C4-2B (cell line): Measurements from ENCODE around the gene TSC22D1.

Source experiments
- H3K27ac ChIP-seq: fragments of 450-650 bp; 2 replicates; pipeline ENCODE4 v1.5.1; 2017
- CTCF ChIP-seq: fragments of 450-650 bp; conservative IDR thresholded peaks from 2 replicates; pipeline ENCODE4 v1.5.1; 2017; ENCODE audit warnings: mild to moderate bottlenecking
- ZFX ChIP-seq: fragments of 450-650 bp; IDR thresholded peaks from 2 replicates; pipeline ENCODE4 v1.6.1; 2017

The TSC22D1 gene

GRCh38 chr13:44451651-44452050 lies 124.5 kb downstream of the TSC22D1 start:
- TF ChIP-seq ZFX (no peak), CTCF (no peak)
- no peak overlapping the region for H3K27ac ChIP-seq

GRCh38 chr13:44451126-44451525 lies 125.0 kb downstream of the TSC22D1 start:
- H3K27ac ChIP-seq, result no peak overlapping the region
- TF ChIP-seq CTCF (no peak), ZFX (no peak)

- TF ChIP-seq ZFX (no peak), CTCF (no peak)
- no peak overlapping the region for H3K27ac ChIP-seq
Measured at GRCh38 chr13:44449999-44450821, 125.9 kb downstream of the TSC22D1 start.

- TF ChIP-seq ZFX, result no peak
- no peak for TF ChIP-seq CTCF
- no peak overlapping the region for H3K27ac ChIP-seq
Measured at GRCh38 chr13:44448875-44449274, 127.3 kb downstream of the TSC22D1 start.

- no peak for TF ChIP-seq CTCF
- no peak for TF ChIP-seq ZFX
- no peak overlapping the region for H3K27ac ChIP-seq
Measured at GRCh38 chr13:44448373-44448772, 127.8 kb downstream of the TSC22D1 start.

GRCh38 chr13:44447783-44448321 lies 128.3 kb downstream of the TSC22D1 start:
- H3K27ac ChIP-seq, result no peak overlapping the region

More at GRCh38 chr13:44447783-44448321, 128.3 kb downstream of the TSC22D1 start:
- no peak for TF ChIP-seq ZFX
- TF ChIP-seq CTCF, result no peak
